NCI-H2171 (cell line): Measurements from ENCODE around the gene HSPA6.
A peak's percentile ranks its signal among the peaks of the same experiment; 100 is the strongest.
"Not testable (repeated sequence)": the region's sequence is repeated elsewhere in the genome, so short reads cannot be mapped to it uniquely, and the experiment has no call there.

Source experiments
- DNase-seq: peaks from one replicate; lab custom pipeline; 2025; lab: John Stamatoyannopoulos, UW

The HSPA6 gene

GRCh38 chr1:161532644-161533567 lies 8.6 kb downstream of the HSPA6 start:
- not testable (repeated sequence) for DNase-seq

GRCh38 chr1:161537068-161537669 lies 12.8 kb downstream of the HSPA6 start:
- not testable (repeated sequence) for DNase-seq

- DNase-seq = not testable (repeated sequence)
These were observed 14.7 kb downstream of the HSPA6 start for GRCh38 chr1:161538925-161539479.

GRCh38 chr1:161539731-161540569 lies 15.6 kb downstream of the HSPA6 start:
- peak; percentile 70 for DNase-seq

- not testable (repeated sequence) for DNase-seq
These were observed 16.2 kb downstream of the HSPA6 start for GRCh38 chr1:161540570-161540960.

GRCh38 chr1:161542091-161542559 lies 17.8 kb downstream of the HSPA6 start:
- not testable (repeated sequence) for DNase-seq

- DNase-seq = not testable (repeated sequence)
These were observed 18.8 kb downstream of the HSPA6 start for GRCh38 chr1:161543125-161543524.

GRCh38 chr1:161545005-161545731 lies 20.8 kb downstream of the HSPA6 start:
- DNase-seq = not testable (repeated sequence)

- not testable (repeated sequence) for DNase-seq
These were observed 23.8 kb downstream of the HSPA6 start for GRCh38 chr1:161547995-161548741.

- not testable (repeated sequence) for DNase-seq
These were observed 24.5 kb downstream of the HSPA6 start for GRCh38 chr1:161548749-161549406.

- DNase-seq = no peak
These were observed 25.3 kb downstream of the HSPA6 start, which contains the start of gene FCGR3A for GRCh38 chr1:161549652-161550051. TSS of gene FCGR3A (minus strand) at chr1:161549818. CDS start at chr1:161549736, 82 bp downstream.

- DNase-seq = not testable (repeated sequence)
These were observed 26.6 kb downstream of the HSPA6 start for GRCh38 chr1:161550942-161551341.

GRCh38 chr1:161553631-161554030 lies 29.3 kb downstream of the HSPA6 start:
- not testable (repeated sequence) for DNase-seq

- DNase-seq = not testable (repeated sequence)
These were observed 30.0 kb downstream of the HSPA6 start for GRCh38 chr1:161554340-161554739.

- not testable (repeated sequence) for DNase-seq
These were observed 30.6 kb downstream of the HSPA6 start for GRCh38 chr1:161554815-161555417.

GRCh38 chr1:161556143-161556542 lies 31.8 kb downstream of the HSPA6 start:
- DNase-seq = not testable (repeated sequence)

GRCh38 chr1:161556990-161557389 lies 32.6 kb downstream of the HSPA6 start:
- not testable (repeated sequence) for DNase-seq

- DNase-seq = not testable (repeated sequence)
These were observed 33.4 kb downstream of the HSPA6 start for GRCh38 chr1:161557506-161558450.
